Loucy (cell line): ENCODE measurements around the gene LRBA.

ENCODE experiments used
- CTCF ChIP-seq: fragments of 200-600 bp; sonication (generic); conservative IDR thresholded peaks from 2 replicates; pipeline ENCODE4 v1.5.1; 2014; ENCODE audit warnings: mild to moderate bottlenecking, antibody characterized with exemption, low read length
- EZH2phosphoT487 ChIP-seq: fragments of 200-600 bp; IDR thresholded peaks from 2 replicates; pipeline ENCODE4 v1.6.1; 2018; ENCODE audit warnings: antibody characterized with exemption, mild to moderate bottlenecking, moderate library complexity, borderline replicate concordance

GRCh38 chr4:150533673-150534072, 481.4 kb downstream of the LRBA start:
- TF ChIP-seq CTCF (no peak), EZH2phosphoT487 (no peak)
